Gastrocnemius medialis (tissue), 4 donors: ENCODE data around the gene ZNF141. TPM values are rescaled to one million over a fixed set of nuclear protein-coding genes. Genes with fewer than 3 reads are reported as not detected.

ENCODE experiments used
- ATAC-seq, 2 donors: fragments of 150-250 bp; one replicate each; pipeline ENCODE4 v1.9.1; 2016
- DNase-seq, 2 donors: peaks; one replicate each; pipeline ENCODE4 v3.0.0-alpha.2; 2019
- H3K27ac ChIP-seq, 4 donors: fragments of 200-600 bp; sonication (generic); 1 replicate in 1 of 4; 2 replicates in 3 of 4; pipeline ENCODE4 v1.5.1; 2016 to 2018; ENCODE audit warnings: mild to moderate bottlenecking in 2 of 4, moderate library complexity in 1 of 4
- H3K27me3 ChIP-seq, 3 donors: fragments of 200-600 bp; sonication (generic) in 2 of 3; 1 replicate in 1 of 3; 2 replicates in 2 of 3; pipeline versions ENCODE4 v1.5.1 to v1.6.0; 2016 to 2019; ENCODE audit warnings: mild to moderate bottlenecking in 1 of 3, moderate library complexity in 1 of 3
- H3K36me3 ChIP-seq, 2 donors: fragments of 200-600 bp; sonication (generic) in 1 of 2; one replicate each; pipeline ENCODE4 v1.5.1; 2017 to 2018
- H3K4me1 ChIP-seq, 2 donors: fragments of 200-600 bp; sonication (generic) in 1 of 2; one replicate each; pipeline ENCODE4 v1.5.1; 2016 to 2017; ENCODE audit warnings: mild to moderate bottlenecking in 2 of 2
- H3K4me3 ChIP-seq, 4 donors: fragments of 200-600 bp; sonication (generic) in 3 of 4; 1 replicate in 1 of 4; 2 replicates in 3 of 4; pipeline ENCODE4 v1.5.1; 2016 to 2019; ENCODE audit warnings: mild to moderate bottlenecking in 2 of 4
- H3K9me3 ChIP-seq, 3 donors: fragments of 200-600 bp; sonication (generic) in 2 of 3; 1 replicate in 1 of 3; 2 replicates in 2 of 3; pipeline ENCODE4 v1.5.1; 2016 to 2019
- CTCF ChIP-seq, 5 experiments: fragments of 450-650 bp in 3 of 5; fragments of 200-600 bp in 2 of 5; sonication (generic) in 2 of 5; IDR thresholded peaks in 4 of 5; conservative IDR thresholded peaks in 1 of 5; 1 replicate in 4 of 5; 2 replicates in 1 of 5; pipeline ENCODE4 v1.5.1; 2016 to 2019; ENCODE audit warnings: antibody characterized with exemption in 5 of 5, mild to moderate bottlenecking in 3 of 5, moderate library complexity in 3 of 5
- POLR2A ChIP-seq, 2 donors: fragments of 450-650 bp; IDR thresholded peaks; one replicate each; pipeline ENCODE4 v1.6.1; 2017; ENCODE audit warnings: antibody characterized with exemption in 2 of 2, mild to moderate bottlenecking in 2 of 2, moderate library complexity in 2 of 2
- in situ Hi-C, 4 donors: fragments of 200-750 bp; cut with MboI; loops; one replicate each; pipeline versions ENCODE4 v1.15.0 to v1.8.0; 2017; ENCODE audit warnings: low sequenced_read_pairs in 4 of 4
- intact Hi-C: fragments of 100-400 bp; cut with DNase I; formaldehyde crosslinking; loops from one replicate; pipeline ENCODE4 v1.15.1; 2023; ENCODE audit warnings: low total_unique reads
- microRNA counts, 2 donors: library from miRNA; unstranded; fragments of <30 nt; microRNA quantifications; one replicate each; lab custom pipeline; 2016
- microRNA-seq, 2 donors: library from miRNA; unstranded; fragments of <30 nt; microRNA quantifications; one replicate each; pipeline ENCODE4, GENCODE V29; 2016; ENCODE audit warnings: borderline replicate concordance in 2 of 2
- total RNA-seq, 4 donors: library from RNA; depleted of rRNA; stranded (reverse); fragments of >200 nt; gene quantifications; one replicate each; pipeline versions ENCODE4 v1.1.0 to v1.2.3, GENCODE V29; 2016

The ZNF141 gene
- total RNA-seq, 4 donors from 2014 or later: 1.4 to 5.7 (median 2.0) TPM

DNA sequence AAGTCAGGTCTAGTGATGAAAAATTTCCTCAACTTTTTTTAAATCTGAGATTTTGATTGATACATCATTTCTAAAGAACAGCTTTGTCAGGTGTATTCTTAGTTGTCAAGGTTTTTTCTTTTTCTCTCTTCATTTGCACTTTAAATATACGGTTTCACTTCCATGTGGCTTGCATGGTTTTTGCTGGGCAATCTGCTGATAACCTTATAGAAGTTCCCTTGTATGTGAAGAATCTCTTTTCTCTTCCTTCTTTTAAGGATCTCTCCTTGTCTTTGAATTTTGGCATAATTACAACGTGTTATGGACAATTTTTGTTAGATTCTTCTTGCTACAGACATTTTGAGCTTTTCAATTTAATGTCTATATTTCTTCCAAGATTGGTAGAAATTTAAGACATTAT lies 85.0 kb downstream of the ZNF141 start:
- Histone ChIP-seq H3K36me3 (peaks cover 5 to 18% of the 10 kb centered on the region in 2 donors), H3K27ac (no peak overlapping the region), H3K4me3 (no peak overlapping the region), H3K4me1 (no peaks in the 10 kb centered on the region), H3K27me3 (no peaks in the 10 kb centered on the region), H3K9me3 (peaks cover 15 to 91% (median 49%) of the 10 kb centered on the region in 3 donors)
- ATAC-seq (no peak), DNase-seq (no peak)
- no peak for TF ChIP-seq CTCF (IDR thresholded peaks at IDR 0.05 in 4 of 5, conservative IDR thresholded peaks at IDR 0.05 in 1 of 5)
- no peak for TF ChIP-seq POLR2A (IDR thresholded peaks at IDR 0.05)
- in situ Hi-C loops: no loop called here
- intact Hi-C loops: no loop called here

MicroRNA genes within 50 kb of the gene (microRNA counts, 767-probe panel; counts per million panel counts)
- 356 to 448 counts per million in 2 donors for microRNA hsa-miR-571 (lab: Ali Mortazavi, UCI)

Small RNA genes lying within 50 kb of the gene (microRNA-seq; reads per million reads assigned to microRNA genes)
- 0 reads per million in 2 donors for gene MIR571

Other genes starting within 250 kb of the ZNF141 start
- 1 to 10 TPM; 1.1 to 1.3 (median 1.3) TPM for gene ZNF718, start 213.3 kb upstream of the ZNF141 start, total RNA-seq
- gene ZNF732, start 32.3 kb upstream of the ZNF141 start, total RNA-seq: not detected
- gene ZNF721, start 161.3 kb downstream of the ZNF141 start, total RNA-seq: 10 to 100 TPM in 1 of 4 donors, 1 to 10 TPM in 3; 8.0 to 15.2 (median 9.1) TPM
- 10 to 100 TPM in 2 of 4 donors, 1 to 10 TPM in 2; 6.4 to 20.6 (median 11.0) TPM for gene PIGG, start 161.4 kb downstream of the ZNF141 start, total RNA-seq
- gene TMEM271, start 238.5 kb downstream of the ZNF141 start, total RNA-seq: not detected